Measurements from ENCODE around the gene TBC1D22A.

DNA sequence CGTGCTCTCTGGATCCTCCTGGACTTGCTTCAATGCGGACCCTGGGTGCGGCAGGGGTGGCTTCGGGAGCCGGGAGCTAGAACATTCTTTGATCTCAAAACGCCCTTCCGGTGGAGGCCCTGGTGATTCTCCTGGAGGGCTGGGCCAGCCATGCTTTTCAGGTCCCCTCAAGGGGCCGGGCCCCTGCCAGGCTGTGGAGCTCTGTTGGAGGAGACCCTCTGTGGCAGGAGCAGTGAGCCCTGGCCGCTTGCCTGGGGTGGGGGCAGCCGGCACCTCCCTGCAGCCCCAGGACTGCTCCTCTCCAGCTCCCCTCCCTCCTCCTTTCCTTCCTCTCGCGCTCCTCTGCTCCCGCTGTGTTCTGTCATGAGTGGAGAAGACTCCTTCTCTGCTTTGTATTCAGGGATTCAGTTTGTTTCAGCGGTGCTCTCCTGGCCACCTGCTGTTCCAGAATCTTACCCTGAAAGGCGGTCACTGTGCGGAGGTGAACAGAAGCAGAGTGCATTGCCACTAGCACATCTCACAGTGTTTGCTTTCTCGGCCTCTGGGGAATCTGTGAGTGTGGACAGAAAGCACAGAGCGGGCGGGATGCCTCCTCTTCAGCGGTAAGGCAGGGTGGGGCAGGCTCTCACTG, 289.1 kb downstream of the TBC1D22A start:
- no peak for TF ChIP-seq EZH2 (IDR thresholded peaks at IDR 0.05)
- no peak for TF ChIP-seq FOSL1 (IDR thresholded peaks at IDR 0.05; ENCODE audit: low read depth)
- TF ChIP-seq, protein P1, sequence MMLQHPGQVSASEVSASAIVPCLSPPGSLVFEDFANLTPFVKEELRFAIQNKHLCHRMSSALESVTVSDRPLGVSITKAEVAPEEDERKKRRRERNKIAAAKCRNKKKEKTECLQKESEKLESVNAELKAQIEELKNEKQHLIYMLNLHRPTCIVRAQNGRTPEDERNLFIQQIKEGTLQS (IDR thresholded peaks at IDR 0.05), result no peak
- TF ChIP-seq, protein P2, sequence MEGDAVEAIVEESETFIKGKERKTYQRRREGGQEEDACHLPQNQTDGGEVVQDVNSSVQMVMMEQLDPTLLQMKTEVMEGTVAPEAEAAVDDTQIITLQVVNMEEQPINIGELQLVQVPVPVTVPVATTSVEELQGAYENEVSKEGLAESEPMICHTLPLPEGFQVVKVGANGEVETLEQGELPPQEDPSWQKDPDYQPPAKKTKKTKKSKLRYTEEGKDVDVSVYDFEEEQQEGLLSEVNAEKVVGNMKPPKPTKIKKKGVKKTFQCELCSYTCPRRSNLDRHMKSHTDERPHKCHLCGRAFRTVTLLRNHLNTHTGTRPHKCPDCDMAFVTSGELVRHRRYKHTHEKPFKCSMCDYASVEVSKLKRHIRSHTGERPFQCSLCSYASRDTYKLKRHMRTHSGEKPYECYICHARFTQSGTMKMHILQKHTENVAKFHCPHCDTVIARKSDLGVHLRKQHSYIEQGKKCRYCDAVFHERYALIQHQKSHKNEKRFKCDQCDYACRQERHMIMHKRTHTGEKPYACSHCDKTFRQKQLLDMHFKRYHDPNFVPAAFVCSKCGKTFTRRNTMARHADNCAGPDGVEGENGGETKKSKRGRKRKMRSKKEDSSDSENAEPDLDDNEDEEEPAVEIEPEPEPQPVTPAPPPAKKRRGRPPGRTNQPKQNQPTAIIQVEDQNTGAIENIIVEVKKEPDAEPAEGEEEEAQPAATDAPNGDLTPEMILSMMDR (IDR thresholded peaks at IDR 0.05 in 2 of 3, conservative IDR thresholded peaks at IDR 0.05 in 1 of 3; ENCODE audit: borderline replicate concordance in 1 of 3, insufficient read depth in 1 of 3, low read depth in 2 of 3, low read length in 2 of 3), result no peak
- TF ChIP-seq ZNF274 (IDR thresholded peaks at IDR 0.05; ENCODE audit: low read depth, low read length), result no peak
- TF ChIP-seq YY1 (IDR thresholded peaks at IDR 0.05; ENCODE audit: extremely low read depth, insufficient replicate concordance, low read depth, low read length), result no peak
- TF ChIP-seq POLR2A (IDR thresholded peaks at IDR 0.05; ENCODE audit: borderline replicate concordance, extremely low read depth, insufficient read depth, insufficient read length), result no peak
- TF ChIP-seq JUND (IDR thresholded peaks at IDR 0.05), result no peak
- no peak for TF ChIP-seq TCF7L2 (IDR thresholded peaks at IDR 0.05; ENCODE audit: borderline replicate concordance, extremely low read depth, insufficient read depth, insufficient read length)
- TF ChIP-seq, protein P3, sequence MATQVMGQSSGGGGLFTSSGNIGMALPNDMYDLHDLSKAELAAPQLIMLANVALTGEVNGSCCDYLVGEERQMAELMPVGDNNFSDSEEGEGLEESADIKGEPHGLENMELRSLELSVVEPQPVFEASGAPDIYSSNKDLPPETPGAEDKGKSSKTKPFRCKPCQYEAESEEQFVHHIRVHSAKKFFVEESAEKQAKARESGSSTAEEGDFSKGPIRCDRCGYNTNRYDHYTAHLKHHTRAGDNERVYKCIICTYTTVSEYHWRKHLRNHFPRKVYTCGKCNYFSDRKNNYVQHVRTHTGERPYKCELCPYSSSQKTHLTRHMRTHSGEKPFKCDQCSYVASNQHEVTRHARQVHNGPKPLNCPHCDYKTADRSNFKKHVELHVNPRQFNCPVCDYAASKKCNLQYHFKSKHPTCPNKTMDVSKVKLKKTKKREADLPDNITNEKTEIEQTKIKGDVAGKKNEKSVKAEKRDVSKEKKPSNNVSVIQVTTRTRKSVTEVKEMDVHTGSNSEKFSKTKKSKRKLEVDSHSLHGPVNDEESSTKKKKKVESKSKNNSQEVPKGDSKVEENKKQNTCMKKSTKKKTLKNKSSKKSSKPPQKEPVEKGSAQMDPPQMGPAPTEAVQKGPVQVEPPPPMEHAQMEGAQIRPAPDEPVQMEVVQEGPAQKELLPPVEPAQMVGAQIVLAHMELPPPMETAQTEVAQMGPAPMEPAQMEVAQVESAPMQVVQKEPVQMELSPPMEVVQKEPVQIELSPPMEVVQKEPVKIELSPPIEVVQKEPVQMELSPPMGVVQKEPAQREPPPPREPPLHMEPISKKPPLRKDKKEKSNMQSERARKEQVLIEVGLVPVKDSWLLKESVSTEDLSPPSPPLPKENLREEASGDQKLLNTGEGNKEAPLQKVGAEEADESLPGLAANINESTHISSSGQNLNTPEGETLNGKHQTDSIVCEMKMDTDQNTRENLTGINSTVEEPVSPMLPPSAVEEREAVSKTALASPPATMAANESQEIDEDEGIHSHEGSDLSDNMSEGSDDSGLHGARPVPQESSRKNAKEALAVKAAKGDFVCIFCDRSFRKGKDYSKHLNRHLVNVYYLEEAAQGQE (IDR thresholded peaks at IDR 0.05; ENCODE audit: low read depth), result no peak
- no peak for TF ChIP-seq POLR2AphosphoS5 (IDR thresholded peaks at IDR 0.05; ENCODE audit: low read depth, low read length)
- no peak for TF ChIP-seq EGR1 (IDR thresholded peaks at IDR 0.05; ENCODE audit: low read depth)
